HG02840 (cell line): ENCODE data around the gene ENTPD3.
"Not testable (repeated sequence)": the region's sequence is repeated elsewhere in the genome, so short reads cannot be mapped to it uniquely, and the experiment has no call there.

Experiments used
- ATAC-seq: cut with Tn5 transposase; IDR thresholded peaks from one replicate; pipeline ENCODE4 v1.9.1; 2021; ENCODE audit warnings: mild to moderate bottlenecking, moderate library complexity, moderate number of reproducible peaks; ENCODE audit not compliant: unreplicated experiment, low FRiP score

The ENTPD3 gene

DNA sequence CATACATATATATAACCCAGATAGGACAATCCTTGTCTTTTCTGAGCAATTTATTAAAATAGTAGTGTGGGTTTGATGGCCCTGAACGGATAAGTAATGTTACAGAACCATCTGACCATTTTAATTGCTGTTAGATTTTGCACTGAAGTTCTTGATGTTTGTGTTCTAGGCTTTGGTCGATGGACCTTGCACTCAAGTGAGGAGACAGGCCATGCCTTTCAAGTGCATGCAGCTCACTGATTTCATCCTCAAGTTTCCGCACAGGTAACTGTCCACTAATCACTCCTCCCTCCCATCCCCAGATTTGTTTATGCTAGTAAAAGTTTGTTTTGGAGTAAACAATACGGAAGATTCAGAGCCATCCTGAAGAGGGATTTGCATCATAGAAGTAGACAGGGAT is 71.5 kb downstream of the ENTPD3 start:
- no peak for ATAC-seq

- not testable (repeated sequence) for ATAC-seq
Measured at GRCh38 chr3:40460481-40460880, 73.5 kb downstream of the ENTPD3 start.

DNA sequence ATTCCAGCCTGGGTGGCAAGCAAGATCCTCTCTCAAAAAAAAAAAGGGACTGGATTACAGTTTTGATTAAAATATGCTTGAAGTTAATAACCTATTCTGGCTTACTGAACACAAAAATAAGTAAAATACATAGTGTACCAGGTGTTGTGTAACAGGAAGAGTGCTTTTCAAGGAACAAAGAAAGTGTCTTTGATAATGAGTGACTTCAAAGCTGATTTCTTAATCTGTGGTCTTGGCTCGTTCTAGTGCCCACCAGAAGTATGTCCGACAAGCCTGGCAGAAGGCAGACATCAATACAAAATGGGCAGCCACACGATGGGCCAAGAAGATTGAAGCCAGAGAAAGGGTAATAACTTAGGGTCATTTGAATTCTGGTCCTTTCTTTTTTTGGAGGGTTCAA is 74.2 kb downstream of the ENTPD3 start:
- ATAC-seq, result no peak

GRCh38 chr3:40462838-40463237 is 75.9 kb downstream of the ENTPD3 start:
- ATAC-seq, result not testable (repeated sequence)

DNA sequence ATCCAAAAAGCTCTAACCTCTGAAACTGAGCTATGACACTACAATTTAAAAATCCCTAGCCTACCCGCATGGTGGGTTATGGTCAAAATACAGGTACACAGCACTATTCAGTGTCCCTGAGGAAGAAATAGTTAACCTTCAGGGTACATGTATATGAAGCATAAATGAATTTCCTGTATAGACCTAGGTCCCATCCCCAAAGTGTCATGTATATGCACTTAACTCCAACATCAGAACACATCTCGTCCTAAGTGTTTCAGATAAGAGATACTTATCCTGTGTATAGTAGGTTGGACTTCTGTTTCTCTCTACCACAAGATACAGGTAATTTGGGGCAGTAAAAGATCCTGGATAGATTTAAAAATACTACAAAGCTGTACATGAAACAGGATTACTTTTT is 76.6 kb downstream of the ENTPD3 start:
- no peak for ATAC-seq

- ATAC-seq, result no peak
Measured at GRCh38 chr3:40464339-40465110, 77.5 kb downstream of the ENTPD3 start.

GRCh38 chr3:40465111-40465407 is 78.1 kb downstream of the ENTPD3 start:
- no peak for ATAC-seq

GRCh38 chr3:40465456-40465855 is 78.5 kb downstream of the ENTPD3 start:
- ATAC-seq, result no peak

DNA sequence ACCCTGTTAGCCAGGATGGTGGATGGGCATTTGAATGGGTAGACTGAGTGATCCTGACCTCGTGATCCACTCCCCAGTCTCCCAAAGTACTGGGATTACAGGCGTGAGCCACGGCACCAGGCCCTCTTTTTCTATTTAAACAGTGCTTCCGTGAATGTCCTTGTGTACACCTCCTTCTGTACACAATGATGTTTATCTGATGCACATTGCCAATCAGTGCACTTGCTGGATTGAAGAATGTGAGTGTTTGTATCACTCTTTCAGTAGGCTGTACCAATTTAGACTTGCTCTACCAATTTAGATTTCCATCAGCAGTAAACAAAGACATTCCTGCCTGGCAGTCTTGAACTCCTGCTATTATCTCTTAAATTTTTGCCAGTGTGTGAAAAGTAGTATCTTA is 81.0 kb downstream of the ENTPD3 start:
- no peak for ATAC-seq

DNA sequence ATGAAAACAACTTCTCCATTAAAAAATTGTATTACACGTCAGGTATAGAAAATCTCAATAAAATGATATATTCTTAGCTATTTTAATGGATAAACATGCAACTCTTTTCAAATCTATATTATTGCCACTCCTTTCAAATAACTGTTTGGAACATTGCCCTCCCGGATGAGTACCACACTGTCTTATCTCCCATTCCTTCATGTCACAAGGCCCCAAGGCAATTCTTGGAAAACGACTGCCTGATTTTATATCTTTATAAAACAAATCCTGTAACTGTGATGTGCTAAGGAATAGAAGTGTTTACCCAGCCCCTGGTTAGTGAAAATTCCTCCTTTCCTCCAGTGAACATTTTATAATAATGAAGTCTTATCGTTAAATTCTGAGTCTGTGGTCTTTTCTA is 83.7 kb downstream of the ENTPD3 start:
- no peak for ATAC-seq

- peak; percentile 60 for ATAC-seq
Measured at GRCh38 chr3:40476478-40477470, 89.8 kb downstream of the ENTPD3 start, which contains the start of gene ZNF619. TSS of gene ZNF619 (plus strand) at chr3:40477122. CDS start at chr3:40477980, 858 bp downstream.

- ATAC-seq, result no peak
Measured at GRCh38 chr3:40477666-40478065, 90.7 kb downstream of the ENTPD3 start.
